SJCRH30 (cell line): ENCODE data around the gene KCNIP1. TPM values are rescaled to one million over a fixed set of nuclear protein-coding genes. Genes with fewer than 3 reads are reported as not detected.

Experiments used
- DNase-seq, 2 experiments: peaks; one replicate each; pipeline ENCODE4 v3.0.0-alpha.2; 2015 to 2020
- H3K27ac ChIP-seq: fragments of 250-450 bp; sonication (Bioruptor Pico); 2 replicates; pipeline ENCODE4 v1.5.1; 2020; ENCODE audit warnings: mild to moderate bottlenecking, moderate library complexity
- H3K27me3 ChIP-seq: fragments of 250-450 bp; sonication (Bioruptor Pico); 2 replicates; pipeline ENCODE4 v1.5.1; 2020; ENCODE audit warnings: mild to moderate bottlenecking, moderate library complexity
- H3K36me3 ChIP-seq: fragments of 250-450 bp; sonication (Bioruptor Pico); 2 replicates; pipeline ENCODE4 v1.5.1; 2020; ENCODE audit warnings: mild to moderate bottlenecking, moderate library complexity
- H3K4me1 ChIP-seq: fragments of 250-450 bp; sonication (Bioruptor Pico); 2 replicates; pipeline ENCODE4 v1.5.1; 2020; ENCODE audit warnings: mild to moderate bottlenecking, moderate library complexity
- H3K4me3 ChIP-seq: fragments of 250-450 bp; sonication (Bioruptor Pico); 2 replicates; pipeline ENCODE4 v1.5.1; 2020; ENCODE audit warnings: mild to moderate bottlenecking, moderate library complexity
- H3K9me3 ChIP-seq: fragments of 250-450 bp; sonication (Bioruptor Pico); replicated peaks from 2 replicates; pipeline ENCODE4 v1.5.1; 2020; ENCODE audit warnings: mild to moderate bottlenecking, moderate library complexity
- total RNA-seq: library from RNA; depleted of rRNA; stranded (reverse); fragments of >200 nt; shearing (Covaris generic); gene quantifications from 2 replicates; pipeline ENCODE4 v1.2.3, GENCODE V29; 2014

The KCNIP1 gene
- total RNA-seq, 1 experiment from 2014 or later: 0.81 TPM

- Histone ChIP-seq H3K9me3 (no peaks in the 10 kb centered on the region), H3K4me3 (no peak overlapping the region), H3K27ac (no peak overlapping the region), H3K36me3 (no peaks in the 10 kb centered on the region), H3K4me1 (peaks cover 28% of the 10 kb centered on the region), H3K27me3 (peaks cover 8% of the 10 kb centered on the region; the same call in 1 of the 2 replicates)
- DNase-seq: no peak
Measured at GRCh38 chr5:170569101-170569500, 65.3 kb downstream of the KCNIP1 start.

DNA sequence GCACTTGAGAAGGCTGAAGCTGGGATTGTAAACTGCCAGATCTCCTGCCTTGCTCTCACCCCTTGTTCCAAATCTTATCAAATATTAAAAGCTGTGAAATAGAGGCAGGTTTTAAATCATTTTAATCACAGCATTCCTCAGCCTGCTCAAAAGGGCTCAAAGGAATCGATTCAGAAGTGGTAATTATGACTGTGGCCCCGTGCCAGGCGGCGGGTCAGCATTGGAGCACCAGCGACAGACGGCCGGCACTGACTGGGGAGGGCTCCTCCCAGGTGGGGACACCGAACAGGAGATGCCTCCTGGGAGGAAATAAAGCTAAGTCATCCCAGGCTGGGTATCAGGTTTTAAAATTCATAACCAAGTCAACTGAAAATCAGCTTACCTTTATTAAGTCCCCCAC lies 66.7 kb downstream of the KCNIP1 start:
- no peaks in the 10 kb centered on the region for H3K36me3 ChIP-seq
- H3K27ac ChIP-seq: peak overlapping the region; percentile 74
- DNase-seq: no peak
- H3K4me1 ChIP-seq: peaks cover 29% of the 10 kb centered on the region
- H3K27me3 ChIP-seq: peaks cover 8% of the 10 kb centered on the region; the same call in 1 of the 2 replicates
- H3K9me3 ChIP-seq: no peaks in the 10 kb centered on the region
- peak overlapping the region; percentile 16 for H3K4me3 ChIP-seq

DNA sequence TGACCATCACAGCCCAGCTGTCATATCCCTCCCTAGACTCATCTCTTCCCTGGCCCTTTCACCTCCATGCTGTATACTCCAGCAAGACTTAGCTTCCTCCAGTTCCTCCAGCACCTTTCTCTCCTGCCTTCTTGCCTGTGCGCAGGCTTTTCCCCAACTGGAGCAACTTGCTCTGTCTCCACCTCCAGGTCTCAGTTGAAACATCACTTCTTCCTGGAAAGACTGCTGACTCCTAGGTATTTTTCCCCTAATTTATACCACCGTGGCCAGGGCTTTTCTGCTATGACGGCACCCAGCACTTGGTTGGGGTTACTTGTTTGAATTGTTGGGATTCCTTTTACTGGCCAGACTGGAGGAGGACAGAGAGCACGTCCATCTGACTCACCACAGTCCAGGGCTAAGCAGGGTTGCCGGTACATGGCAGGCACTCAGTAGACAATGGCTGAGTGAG lies 67.5 kb downstream of the KCNIP1 start:
- Histone ChIP-seq H3K4me3 (peak overlapping the region; percentile 16), H3K4me1 (peaks cover 29% of the 10 kb centered on the region), H3K27me3 (peaks cover 8% of the 10 kb centered on the region; the same call in 1 of the 2 replicates), H3K9me3 (0 out of 2 replicates have a peak, but pooled peaks cover 2% of the 10 kb centered on the region), H3K36me3 (no peaks in the 10 kb centered on the region), H3K27ac (peak overlapping the region; percentile 74)
- DNase-seq: peak; percentile 38 to 44

DNA sequence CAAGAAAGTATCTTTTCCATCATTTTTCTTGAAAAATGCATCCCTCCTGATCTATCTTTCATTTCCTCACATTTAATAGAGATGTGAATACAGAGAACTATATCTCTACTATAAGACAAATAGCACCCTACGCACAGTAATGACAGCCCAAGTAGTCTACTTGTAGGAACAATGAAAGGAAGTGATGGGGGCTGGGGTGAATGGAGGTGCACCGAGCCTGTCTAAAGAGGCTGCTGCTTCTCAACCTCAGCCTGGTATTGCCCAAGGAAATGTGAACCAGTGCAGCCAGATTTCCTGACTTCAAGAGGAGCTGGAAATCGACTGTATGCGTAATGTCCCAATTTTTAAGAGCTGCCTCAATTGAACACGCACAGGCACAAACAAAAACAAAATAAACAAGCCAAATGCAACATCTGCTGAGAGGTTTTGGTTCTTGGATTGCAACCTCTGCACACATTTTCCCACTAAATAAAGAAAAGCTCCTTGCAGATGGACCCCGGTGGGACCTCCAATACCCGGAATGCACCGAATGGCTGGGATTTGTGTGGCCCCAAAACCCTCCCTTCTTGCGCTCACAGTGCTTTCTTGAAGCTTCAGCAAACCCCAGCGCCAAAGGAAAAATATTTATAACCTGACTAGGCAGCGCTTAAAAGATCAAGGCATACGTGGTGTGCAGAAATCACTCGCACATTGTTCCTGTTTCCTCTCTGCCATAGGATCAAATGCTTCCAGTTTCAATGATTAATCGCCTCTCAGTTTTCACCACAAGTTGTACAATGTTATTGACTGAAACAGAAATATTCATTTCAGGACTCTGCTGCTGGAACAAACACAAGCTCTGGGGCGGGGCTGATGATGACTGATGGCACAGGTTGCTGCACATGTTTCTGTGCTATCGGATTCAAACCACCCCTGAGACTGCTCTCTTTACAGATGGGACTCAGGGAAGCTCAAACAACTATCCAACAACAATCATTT lies 68.3 kb downstream of the KCNIP1 start:
- 0 out of 2 replicates have a peak, but pooled peaks cover 2% of the 10 kb centered on the region for H3K9me3 ChIP-seq
- H3K4me1 ChIP-seq: peaks cover 29% of the 10 kb centered on the region
- peak in 1 of 2 experiments; percentile 56 for DNase-seq
- peak overlapping the region; percentile 10; the same call in 1 of the 2 replicates for H3K4me3 ChIP-seq
- no peaks in the 10 kb centered on the region for H3K36me3 ChIP-seq
- H3K27me3 ChIP-seq: peaks cover 7% of the 10 kb centered on the region; the same call in 1 of the 2 replicates
- H3K27ac ChIP-seq: peak overlapping the region; percentile 74

GRCh38 chr5:170573114-170573513 lies 69.3 kb downstream of the KCNIP1 start:
- DNase-seq: peak in 1 of 2 experiments; percentile 36
- 0 out of 2 replicates have a peak, but pooled peaks cover 2% of the 10 kb centered on the region for H3K9me3 ChIP-seq
- no peak overlapping the region for H3K4me3 ChIP-seq
- H3K4me1 ChIP-seq: peaks cover 29% of the 10 kb centered on the region
- peak overlapping the region; percentile 74 for H3K27ac ChIP-seq
- H3K36me3 ChIP-seq: no peaks in the 10 kb centered on the region
- peaks cover 4% of the 10 kb centered on the region; the same call in 1 of the 2 replicates for H3K27me3 ChIP-seq

DNA sequence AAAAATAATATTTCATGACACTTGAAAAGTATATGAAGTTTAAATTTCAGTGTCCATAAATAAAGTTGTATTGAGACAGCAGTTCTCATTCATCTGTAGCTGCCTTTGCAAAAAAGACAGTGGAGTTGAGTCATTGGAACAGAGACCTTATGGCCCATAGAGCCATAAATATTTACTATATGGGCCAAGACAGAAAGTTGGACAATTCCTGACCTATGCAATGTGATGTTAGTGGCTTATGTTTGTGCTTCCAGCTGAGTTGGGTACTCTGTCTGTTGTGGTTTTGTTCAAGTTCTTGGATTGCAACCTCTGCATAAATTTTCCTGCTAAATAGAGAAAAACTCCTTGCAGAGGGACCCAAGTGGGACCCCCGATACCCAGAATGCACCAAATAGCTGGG lies 69.8 kb downstream of the KCNIP1 start:
- H3K4me3 ChIP-seq: no peak overlapping the region
- DNase-seq: no peak
- peaks cover 2% of the 10 kb centered on the region; the same call in 1 of the 2 replicates for H3K9me3 ChIP-seq
- H3K36me3 ChIP-seq: no peaks in the 10 kb centered on the region
- H3K27ac ChIP-seq: no peak overlapping the region
- peaks cover 4% of the 10 kb centered on the region; the same call in 1 of the 2 replicates for H3K27me3 ChIP-seq
- H3K4me1 ChIP-seq: peaks cover 29% of the 10 kb centered on the region

DNA sequence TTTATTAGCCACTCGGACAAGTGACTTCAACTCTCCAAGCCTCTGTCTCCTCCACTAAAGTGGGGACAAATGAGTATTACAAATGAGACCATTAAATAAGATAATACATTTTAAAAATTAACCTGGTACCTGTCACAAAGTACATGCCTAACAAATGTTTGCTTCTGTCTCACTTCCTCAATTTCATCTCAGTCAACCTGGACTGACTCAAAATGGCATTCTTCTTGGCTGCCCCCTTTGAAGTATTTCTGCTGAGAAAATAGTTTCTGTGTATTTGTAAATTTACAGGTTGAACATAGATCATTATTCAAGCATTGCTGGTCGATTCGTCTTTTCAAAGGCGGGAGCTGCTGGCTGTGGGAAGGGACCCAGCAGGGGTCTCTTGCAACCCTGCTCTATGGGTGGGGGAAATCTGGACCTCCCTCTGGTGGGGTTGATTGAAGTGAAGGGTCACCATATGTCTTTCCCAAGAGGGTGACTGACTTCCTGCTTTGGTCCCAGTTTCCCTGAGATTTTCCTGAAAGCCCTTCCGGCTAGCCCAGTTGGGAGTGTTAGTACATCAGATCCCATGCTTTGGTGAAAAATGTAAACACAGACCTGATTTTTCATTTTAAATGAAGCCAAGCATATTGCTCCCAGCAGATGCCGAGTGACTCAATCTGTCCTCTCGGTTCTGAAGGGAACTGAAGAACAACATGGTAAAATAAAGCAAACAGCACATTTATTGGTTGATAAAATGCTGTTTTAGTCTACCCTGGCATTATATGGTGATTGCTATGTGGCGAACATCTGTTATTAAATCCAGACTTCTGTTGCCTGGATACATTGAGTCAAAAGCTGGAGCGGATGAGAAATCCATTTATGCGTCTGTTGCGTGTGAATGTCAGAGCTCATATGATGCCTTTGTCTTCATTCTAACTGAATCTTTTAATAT lies 73.0 kb downstream of the KCNIP1 start:
- peaks cover 10% of the 10 kb centered on the region; the same call in 1 of the 2 replicates for H3K9me3 ChIP-seq
- no peaks in the 10 kb centered on the region for H3K27me3 ChIP-seq
- no peak overlapping the region for H3K27ac ChIP-seq
- H3K4me1 ChIP-seq: peaks cover 34% of the 10 kb centered on the region
- no peak for DNase-seq
- no peaks in the 10 kb centered on the region for H3K36me3 ChIP-seq
- H3K4me3 ChIP-seq: no peak overlapping the region

- Histone ChIP-seq H3K4me3 (no peak overlapping the region), H3K36me3 (no peaks in the 10 kb centered on the region), H3K27me3 (no peaks in the 10 kb centered on the region; the same call in 1 of the 2 replicates), H3K9me3 (peaks cover 14% of the 10 kb centered on the region; the same call in 1 of the 2 replicates), H3K27ac (peak overlapping the region; percentile 10; the same call in 1 of the 2 replicates), H3K4me1 (peaks cover 22% of the 10 kb centered on the region)
- peak in 1 of 2 experiments; percentile 38 for DNase-seq
Measured at GRCh38 chr5:170579601-170580000, 75.8 kb downstream of the KCNIP1 start.

DNA sequence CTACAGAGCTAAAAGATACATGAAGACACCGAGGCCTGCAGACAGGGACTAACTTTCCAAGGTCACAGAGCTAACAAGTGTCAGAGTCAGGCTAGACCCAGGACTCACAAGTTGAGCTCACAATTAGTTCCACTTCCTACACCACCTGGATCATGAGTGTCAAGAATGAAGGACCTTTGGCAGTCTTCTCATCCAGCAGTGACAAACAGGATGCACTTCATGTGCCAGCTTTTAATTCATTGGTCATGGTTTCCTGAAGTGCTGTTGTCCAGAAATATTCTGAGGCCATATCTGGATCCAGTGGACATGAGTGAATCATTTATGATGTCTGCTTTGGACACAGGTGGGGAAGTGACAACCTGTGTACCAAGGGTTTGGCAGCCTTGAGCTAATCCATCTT lies 77.4 kb downstream of the KCNIP1 start:
- DNase-seq: peak; percentile 61 to 86
- H3K9me3 ChIP-seq: peaks cover 12% of the 10 kb centered on the region; the same call in 1 of the 2 replicates
- no peak overlapping the region for H3K4me3 ChIP-seq
- no peaks in the 10 kb centered on the region; the same call in 1 of the 2 replicates for H3K27me3 ChIP-seq
- H3K4me1 ChIP-seq: peaks cover 23% of the 10 kb centered on the region
- peak overlapping the region; percentile 78 for H3K27ac ChIP-seq
- H3K36me3 ChIP-seq: no peaks in the 10 kb centered on the region

DNA sequence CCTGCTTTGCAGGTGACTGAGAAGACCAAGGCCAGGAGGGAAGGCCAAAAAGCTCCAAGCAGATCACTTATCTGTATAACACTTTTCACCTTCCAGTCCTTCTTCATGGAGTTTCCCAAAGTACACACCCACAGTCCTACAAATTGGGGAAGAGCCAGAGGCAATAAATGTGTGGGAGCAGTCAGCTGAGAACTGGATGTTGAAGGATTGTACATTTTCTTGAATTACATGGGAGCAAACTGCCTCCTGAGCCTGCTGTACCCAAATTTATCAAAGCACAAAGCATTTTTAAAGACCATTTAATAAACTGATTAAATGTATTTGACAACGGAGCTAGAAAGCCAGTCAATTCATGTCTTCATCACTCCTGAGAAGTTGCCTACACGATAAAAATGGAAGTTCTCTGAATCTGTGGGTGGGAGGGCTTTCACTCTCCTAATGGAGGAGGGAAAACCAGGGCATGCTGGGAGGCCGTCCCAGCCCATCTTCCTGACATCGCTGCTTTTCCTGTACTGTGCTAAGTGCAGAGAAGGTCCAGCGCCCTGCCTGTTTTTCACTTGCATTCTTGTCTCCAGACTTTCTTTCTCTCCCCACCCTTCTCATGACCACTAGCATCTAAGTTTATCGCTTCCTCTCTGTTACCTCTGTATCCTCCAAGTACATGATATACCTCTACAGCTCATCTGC lies 79.0 kb downstream of the KCNIP1 start:
- no peak for DNase-seq
- Histone ChIP-seq H3K36me3 (no peaks in the 10 kb centered on the region), H3K27me3 (no peaks in the 10 kb centered on the region; the same call in 1 of the 2 replicates), H3K27ac (peak overlapping the region; percentile 78), H3K4me1 (peaks cover 23% of the 10 kb centered on the region), H3K9me3 (peaks cover 12% of the 10 kb centered on the region; the same call in 1 of the 2 replicates), H3K4me3 (no peak overlapping the region)

DNA sequence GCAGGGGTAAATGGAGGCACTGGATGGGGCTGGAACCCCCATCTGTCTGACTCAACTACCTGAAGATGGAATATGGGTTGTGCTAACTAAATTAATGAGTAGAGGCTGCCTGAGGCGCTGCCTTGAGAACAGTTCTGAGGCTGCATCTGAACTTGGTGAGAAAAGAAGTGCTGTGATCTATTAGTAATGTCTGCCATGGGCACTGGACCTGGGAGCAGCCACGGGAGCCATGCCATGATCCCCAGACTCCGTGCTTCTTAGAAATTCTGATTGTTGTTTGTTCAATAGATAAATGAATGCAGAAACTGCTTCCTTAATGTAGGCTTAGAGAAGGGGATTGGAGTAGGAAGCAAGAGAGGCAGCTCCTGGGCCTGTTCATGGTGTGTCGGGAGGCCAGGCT lies 80.2 kb downstream of the KCNIP1 start:
- no peak overlapping the region for H3K27ac ChIP-seq
- H3K27me3 ChIP-seq: no peaks in the 10 kb centered on the region; the same call in 1 of the 2 replicates
- peaks cover 23% of the 10 kb centered on the region for H3K4me1 ChIP-seq
- H3K4me3 ChIP-seq: no peak overlapping the region
- no peaks in the 10 kb centered on the region for H3K36me3 ChIP-seq
- H3K9me3 ChIP-seq: peaks cover 9% of the 10 kb centered on the region; the same call in 1 of the 2 replicates
- no peak for DNase-seq

- Histone ChIP-seq H3K9me3 (0 out of 2 replicates have a peak, but pooled peaks cover 7% of the 10 kb centered on the region), H3K27me3 (no peaks in the 10 kb centered on the region; the same call in 1 of the 2 replicates), H3K36me3 (no peaks in the 10 kb centered on the region), H3K4me1 (peaks cover 23% of the 10 kb centered on the region), H3K27ac (no peak overlapping the region), H3K4me3 (no peak overlapping the region)
- DNase-seq: no peak
Measured at GRCh38 chr5:170584450-170585058, 80.7 kb downstream of the KCNIP1 start.

DNA sequence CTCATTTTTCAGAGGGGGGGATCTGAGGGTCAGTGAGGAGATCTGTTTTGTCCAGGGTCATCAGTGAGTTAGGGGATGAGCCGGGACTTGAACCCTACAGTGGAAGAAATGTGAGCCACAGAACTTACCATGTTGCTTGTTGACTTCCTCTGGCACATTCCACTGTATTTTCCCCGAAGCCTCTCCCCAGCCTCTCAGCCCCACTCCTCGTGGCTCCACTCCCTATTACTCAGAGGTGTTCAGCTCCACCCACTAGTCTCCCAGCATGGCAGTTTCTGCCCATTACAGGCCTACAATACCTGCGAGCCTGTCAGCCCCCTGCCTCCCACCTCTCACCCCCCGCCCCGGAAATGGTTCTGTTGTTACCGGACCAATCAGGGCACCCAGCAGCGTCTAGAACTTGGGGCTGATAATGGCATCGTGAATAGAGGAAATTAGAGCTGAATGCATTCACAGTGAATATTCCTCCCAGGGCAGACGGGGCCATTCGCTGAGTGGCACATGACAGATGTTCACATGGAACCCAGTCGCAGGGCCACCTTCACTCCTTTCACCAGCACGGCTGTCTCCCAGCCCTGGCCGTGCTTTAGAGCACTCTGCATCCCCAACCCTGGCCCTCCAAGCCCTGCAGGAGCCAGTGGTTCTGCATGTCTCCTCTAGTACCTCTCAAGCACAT lies 81.6 kb downstream of the KCNIP1 start:
- H3K4me3 ChIP-seq: no peak overlapping the region
- DNase-seq: peak in 1 of 2 experiments; percentile 45
- H3K9me3 ChIP-seq: 0 out of 2 replicates have a peak, but pooled peaks cover 7% of the 10 kb centered on the region

More for the DNA sequence above, 81.6 kb downstream of the KCNIP1 start:
- Histone ChIP-seq H3K27me3 (no peaks in the 10 kb centered on the region; the same call in 1 of the 2 replicates), H3K36me3 (no peaks in the 10 kb centered on the region), H3K27ac (no peak overlapping the region), H3K4me1 (peaks cover 18% of the 10 kb centered on the region)
